Gastrocnemius medialis (tissue), 4 donors: ENCODE measurements around the gene SLC22A2. TPM values are rescaled to one million over a fixed set of nuclear protein-coding genes. Genes with fewer than 3 reads are reported as not detected.

ENCODE experiments used
- ATAC-seq, 2 donors: fragments of 150-250 bp; one replicate each; pipeline ENCODE4 v1.9.1; 2016
- DNase-seq, 2 donors: peaks; one replicate each; pipeline ENCODE4 v3.0.0-alpha.2; 2019
- H3K27ac ChIP-seq, 4 donors: fragments of 200-600 bp; sonication (generic); 1 replicate in 1 of 4; 2 replicates in 3 of 4; pipeline ENCODE4 v1.5.1; 2016 to 2018; ENCODE audit warnings: mild to moderate bottlenecking in 2 of 4, moderate library complexity in 1 of 4
- H3K27me3 ChIP-seq, 3 donors: fragments of 200-600 bp; sonication (generic) in 2 of 3; 1 replicate in 1 of 3; 2 replicates in 2 of 3; pipeline versions ENCODE4 v1.5.1 to v1.6.0; 2016 to 2019; ENCODE audit warnings: mild to moderate bottlenecking in 1 of 3, moderate library complexity in 1 of 3
- H3K36me3 ChIP-seq, 2 donors: fragments of 200-600 bp; sonication (generic) in 1 of 2; one replicate each; pipeline ENCODE4 v1.5.1; 2017 to 2018
- H3K4me1 ChIP-seq, 2 donors: fragments of 200-600 bp; sonication (generic) in 1 of 2; one replicate each; pipeline ENCODE4 v1.5.1; 2016 to 2017; ENCODE audit warnings: mild to moderate bottlenecking in 2 of 2
- H3K4me3 ChIP-seq, 4 donors: fragments of 200-600 bp; sonication (generic) in 3 of 4; 1 replicate in 1 of 4; 2 replicates in 3 of 4; pipeline ENCODE4 v1.5.1; 2016 to 2019; ENCODE audit warnings: mild to moderate bottlenecking in 2 of 4
- H3K9me3 ChIP-seq, 3 donors: fragments of 200-600 bp; sonication (generic) in 2 of 3; 1 replicate in 1 of 3; 2 replicates in 2 of 3; pipeline ENCODE4 v1.5.1; 2016 to 2019
- POLR2A ChIP-seq, 2 donors: fragments of 450-650 bp; IDR thresholded peaks; one replicate each; pipeline ENCODE4 v1.6.1; 2017; ENCODE audit warnings: antibody characterized with exemption in 2 of 2, mild to moderate bottlenecking in 2 of 2, moderate library complexity in 2 of 2
- in situ Hi-C, 4 donors: fragments of 200-750 bp; cut with MboI; loops; one replicate each; pipeline versions ENCODE4 v1.15.0 to v1.8.0; 2017; ENCODE audit warnings: low sequenced_read_pairs in 4 of 4
- intact Hi-C: fragments of 100-400 bp; cut with DNase I; formaldehyde crosslinking; loops from one replicate; pipeline ENCODE4 v1.15.1; 2023; ENCODE audit warnings: low total_unique reads
- total RNA-seq, 4 donors: library from RNA; depleted of rRNA; stranded (reverse); fragments of >200 nt; gene quantifications; one replicate each; pipeline versions ENCODE4 v1.1.0 to v1.2.3, GENCODE V29; 2016
- TF ChIP-seq, protein P1 (sequence below), 5 experiments: fragments of 450-650 bp in 3 of 5; fragments of 200-600 bp in 2 of 5; sonication (generic) in 2 of 5; IDR thresholded peaks in 4 of 5; conservative IDR thresholded peaks in 1 of 5; 1 replicate in 4 of 5; 2 replicates in 1 of 5; pipeline ENCODE4 v1.5.1; 2016 to 2019; ENCODE audit warnings: antibody characterized with exemption in 5 of 5, mild to moderate bottlenecking in 3 of 5, moderate library complexity in 3 of 5

Gene SLC22A2
- total RNA-seq, 4 donors from 2014 or later = not detected

DNA sequence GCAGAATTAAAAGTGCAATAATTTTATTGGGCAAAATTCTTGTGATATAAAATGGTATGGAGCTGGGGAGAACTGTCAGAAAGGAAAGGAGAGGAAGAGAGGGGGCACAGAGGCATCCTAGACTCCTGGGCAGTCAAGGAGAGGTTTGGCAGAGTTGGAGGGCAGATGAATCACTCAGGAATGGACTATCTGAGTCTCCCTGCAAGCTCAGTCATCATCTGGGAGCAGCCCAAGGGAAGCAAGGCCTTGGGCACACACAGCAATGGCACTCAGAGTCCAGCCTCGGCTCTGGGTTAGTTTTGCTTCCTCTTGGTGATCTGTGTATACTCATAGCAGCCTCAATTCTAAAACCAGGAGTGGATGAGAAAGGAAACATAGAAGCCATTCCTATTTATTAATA, 69.8 kb downstream of the SLC22A2 start:
- intact Hi-C loops = no loop called here
- no peaks in the 10 kb centered on the region for H3K27me3 ChIP-seq
- H3K4me1 ChIP-seq = no peaks in the 10 kb centered on the region
- DNase-seq (no peak), ATAC-seq (no peak)
- H3K36me3 ChIP-seq = no peaks in the 10 kb centered on the region
- no peak overlapping the region for H3K4me3 ChIP-seq
- in situ Hi-C loops = no loop called here
- no peak overlapping the region for H3K27ac ChIP-seq
- no peaks in the 10 kb centered on the region for H3K9me3 ChIP-seq
- TF ChIP-seq, protein P1, sequence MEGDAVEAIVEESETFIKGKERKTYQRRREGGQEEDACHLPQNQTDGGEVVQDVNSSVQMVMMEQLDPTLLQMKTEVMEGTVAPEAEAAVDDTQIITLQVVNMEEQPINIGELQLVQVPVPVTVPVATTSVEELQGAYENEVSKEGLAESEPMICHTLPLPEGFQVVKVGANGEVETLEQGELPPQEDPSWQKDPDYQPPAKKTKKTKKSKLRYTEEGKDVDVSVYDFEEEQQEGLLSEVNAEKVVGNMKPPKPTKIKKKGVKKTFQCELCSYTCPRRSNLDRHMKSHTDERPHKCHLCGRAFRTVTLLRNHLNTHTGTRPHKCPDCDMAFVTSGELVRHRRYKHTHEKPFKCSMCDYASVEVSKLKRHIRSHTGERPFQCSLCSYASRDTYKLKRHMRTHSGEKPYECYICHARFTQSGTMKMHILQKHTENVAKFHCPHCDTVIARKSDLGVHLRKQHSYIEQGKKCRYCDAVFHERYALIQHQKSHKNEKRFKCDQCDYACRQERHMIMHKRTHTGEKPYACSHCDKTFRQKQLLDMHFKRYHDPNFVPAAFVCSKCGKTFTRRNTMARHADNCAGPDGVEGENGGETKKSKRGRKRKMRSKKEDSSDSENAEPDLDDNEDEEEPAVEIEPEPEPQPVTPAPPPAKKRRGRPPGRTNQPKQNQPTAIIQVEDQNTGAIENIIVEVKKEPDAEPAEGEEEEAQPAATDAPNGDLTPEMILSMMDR (IDR thresholded peaks at IDR 0.05 in 4 of 5, conservative IDR thresholded peaks at IDR 0.05 in 1 of 5) = no peak
- no peak for TF ChIP-seq POLR2A (IDR thresholded peaks at IDR 0.05)

DNA sequence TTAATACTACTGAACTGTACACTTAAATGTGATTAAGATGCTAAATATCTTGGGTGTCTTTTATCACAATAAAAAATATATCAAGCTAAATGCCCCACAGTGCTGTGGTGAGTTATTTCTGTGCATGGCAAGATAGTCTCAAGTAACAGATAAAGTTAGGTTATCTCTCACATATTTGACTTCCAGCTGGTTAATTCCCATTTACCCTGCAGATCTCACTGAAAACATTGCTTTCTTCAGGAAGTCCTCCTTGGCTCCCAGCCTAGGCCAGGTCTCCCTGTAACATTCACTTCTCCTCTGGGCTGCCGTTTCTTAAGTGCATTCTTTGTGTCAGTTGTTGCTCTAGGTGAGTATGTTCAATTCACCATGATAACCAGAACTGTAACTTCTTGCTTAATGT, 77.9 kb downstream of the SLC22A2 start:
- intact Hi-C loops (no loop called here), in situ Hi-C loops (no loop called here)
- Histone ChIP-seq H3K27me3 (no peaks in the 10 kb centered on the region), H3K4me1 (no peaks in the 10 kb centered on the region), H3K27ac (no peak overlapping the region), H3K36me3 (no peaks in the 10 kb centered on the region), H3K4me3 (no peak overlapping the region), H3K9me3 (no peaks in the 10 kb centered on the region)
- TF ChIP-seq, protein P1 (IDR thresholded peaks at IDR 0.05 in 4 of 5, conservative IDR thresholded peaks at IDR 0.05 in 1 of 5) = no peak
- no peak for TF ChIP-seq POLR2A (IDR thresholded peaks at IDR 0.05)
- no peak for ATAC-seq
- DNase-seq = no peak

DNA sequence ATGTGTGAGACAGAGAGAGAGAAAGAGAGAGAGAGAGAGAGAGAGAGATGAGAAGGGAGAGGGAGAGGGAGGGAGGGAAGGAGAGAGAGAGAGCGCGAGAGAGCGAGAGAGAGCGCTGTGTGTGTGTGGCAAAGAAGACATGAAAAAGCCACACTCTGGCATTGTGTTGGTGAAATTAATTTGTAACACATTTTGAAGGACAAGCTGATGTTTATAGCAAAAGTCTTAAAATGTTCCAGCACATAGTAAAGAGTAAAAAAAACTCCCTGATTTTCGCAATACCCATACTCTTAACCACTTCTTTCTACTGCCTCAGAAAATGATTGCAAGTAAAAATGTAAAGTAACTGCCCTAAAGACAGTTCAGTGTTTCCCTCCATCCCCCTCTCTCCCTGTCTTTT, 80.3 kb downstream of the SLC22A2 start:
- no peaks in the 10 kb centered on the region for H3K4me1 ChIP-seq
- H3K4me3 ChIP-seq = no peak overlapping the region
- no peak overlapping the region for H3K27ac ChIP-seq
- H3K36me3 ChIP-seq = no peaks in the 10 kb centered on the region
- intact Hi-C loops = no loop called here
- no peak for TF ChIP-seq POLR2A (IDR thresholded peaks at IDR 0.05)
- TF ChIP-seq, protein P1 (IDR thresholded peaks at IDR 0.05 in 4 of 5, conservative IDR thresholded peaks at IDR 0.05 in 1 of 5) = no peak
- DNase-seq = no peak
- in situ Hi-C loops = no loop called here
- no peak for ATAC-seq
- H3K27me3 ChIP-seq = no peaks in the 10 kb centered on the region
- H3K9me3 ChIP-seq = no peaks in the 10 kb centered on the region

DNA sequence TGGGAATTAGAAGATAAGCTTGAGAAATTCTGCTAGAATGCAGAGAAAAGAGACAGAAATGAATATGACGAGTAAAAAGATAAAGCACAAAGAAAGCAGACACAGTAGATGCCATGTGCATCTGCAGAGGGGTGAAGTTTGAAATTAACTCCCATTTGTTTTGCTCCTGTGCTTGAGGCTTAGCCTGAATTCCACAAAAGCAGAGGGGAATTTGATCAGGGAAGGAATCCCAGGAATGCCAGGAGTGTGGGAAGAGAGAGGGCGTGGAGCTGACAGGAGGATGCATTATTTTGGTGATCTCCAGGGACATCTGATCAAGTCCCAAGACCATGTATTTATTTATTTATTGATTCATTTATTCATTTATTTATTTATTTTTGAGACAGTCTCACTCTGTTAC, 81.4 kb downstream of the SLC22A2 start:
- ATAC-seq = no peak
- TF ChIP-seq, protein P1 (IDR thresholded peaks at IDR 0.05 in 4 of 5, conservative IDR thresholded peaks at IDR 0.05 in 1 of 5) = no peak
- TF ChIP-seq POLR2A (IDR thresholded peaks at IDR 0.05) = no peak
- H3K4me1 ChIP-seq = no peaks in the 10 kb centered on the region

DNA sequence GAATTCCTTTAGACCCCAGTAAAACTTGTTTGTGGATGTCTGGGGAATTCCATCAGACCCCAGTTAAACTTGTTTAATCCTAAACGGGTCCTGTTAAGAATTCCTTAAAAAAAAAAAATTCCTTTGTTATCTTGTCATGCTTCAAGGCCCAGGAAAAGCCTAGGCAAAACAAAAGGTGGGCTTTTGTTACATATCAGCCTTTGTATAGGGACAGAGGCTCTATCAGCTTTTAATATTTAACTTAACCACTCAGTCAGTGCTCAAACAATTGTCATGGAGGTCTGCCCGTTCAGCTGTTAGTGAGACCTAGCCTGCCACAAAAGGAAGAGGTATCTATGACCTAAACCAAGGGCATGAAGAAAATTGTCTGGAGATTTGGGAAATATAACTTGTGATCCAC, 83.9 kb downstream of the SLC22A2 start:
- H3K27ac ChIP-seq = no peak overlapping the region
- H3K9me3 ChIP-seq = no peaks in the 10 kb centered on the region
- intact Hi-C loops (no loop called here), in situ Hi-C loops (no loop called here)
- DNase-seq (no peak), ATAC-seq (no peak)
- H3K4me1 ChIP-seq = no peaks in the 10 kb centered on the region
- H3K27me3 ChIP-seq = no peaks in the 10 kb centered on the region
- H3K36me3 ChIP-seq = no peaks in the 10 kb centered on the region
- TF ChIP-seq, protein P1 (IDR thresholded peaks at IDR 0.05 in 4 of 5, conservative IDR thresholded peaks at IDR 0.05 in 1 of 5) = no peak
- no peak for TF ChIP-seq POLR2A (IDR thresholded peaks at IDR 0.05)
- no peak overlapping the region for H3K4me3 ChIP-seq

More for the DNA sequence above, 81.4 kb downstream of the SLC22A2 start:
- Histone ChIP-seq H3K4me3 (no peak overlapping the region), H3K27me3 (no peaks in the 10 kb centered on the region), H3K9me3 (no peaks in the 10 kb centered on the region), H3K27ac (no peak overlapping the region), H3K36me3 (no peaks in the 10 kb centered on the region)
- in situ Hi-C loops (no loop called here), intact Hi-C loops (no loop called here)
- no peak for DNase-seq
